Endothelial cell of umbilical vein (primary cell): ENCODE data around the gene LRP3.

ENCODE experiments used
- CTCF ChIP-seq, 2 donors: IDR thresholded peaks; 1 replicate in 1 of 2; 2 replicates in 1 of 2; pipeline ENCODE4 v1.5.1; 2011; ENCODE audit warnings: low read length in 2 of 2, mild to moderate bottlenecking in 2 of 2, moderate library complexity in 2 of 2, control low read depth in 1 of 2, inconsistent platforms in 1 of 2, low read depth in 1 of 2; ENCODE audit not compliant: insufficient read depth in 1 of 2; ENCODE audit errors: extremely low read depth in 1 of 2
- EZH2 ChIP-seq: IDR thresholded peaks from 2 replicates; pipeline ENCODE4 v1.6.1; 2012; ENCODE audit warnings: borderline replicate concordance, low read depth, mild to moderate bottlenecking, moderate library complexity, low read length, inconsistent platforms; ENCODE audit not compliant: severe bottlenecking
- FOS ChIP-seq: IDR thresholded peaks from 2 replicates; pipeline ENCODE4 v1.6.1; 2011; ENCODE audit warnings: mild to moderate bottlenecking, low read length, moderate library complexity, borderline replicate concordance; ENCODE audit not compliant: insufficient read depth
- GATA2 ChIP-seq: IDR thresholded peaks from 2 replicates; pipeline ENCODE4 v1.7.0; 2011; ENCODE audit warnings: low read depth, mild to moderate bottlenecking, moderate library complexity, mixed read lengths, low read length; ENCODE audit not compliant: insufficient read length, insufficient read depth
- JUN ChIP-seq: IDR thresholded peaks from 2 replicates; pipeline ENCODE4 v1.6.1; 2011; ENCODE audit warnings: borderline replicate concordance, low read depth; ENCODE audit not compliant: insufficient read length, insufficient read depth
- MAX ChIP-seq: IDR thresholded peaks from 2 replicates; pipeline ENCODE4 v1.6.1; 2011; ENCODE audit not compliant: insufficient read depth, insufficient read length
- MYC ChIP-seq: IDR thresholded peaks from one replicate; pipeline ENCODE4 v1.6.1; 2011; ENCODE audit warnings: mild to moderate bottlenecking, low read depth, low read length
- POLR2A ChIP-seq: IDR thresholded peaks from 2 replicates; pipeline ENCODE4 v1.6.1; 2012; ENCODE audit warnings: low read depth, mild to moderate bottlenecking, control low read depth, low read length
- POLR2AphosphoS5 ChIP-seq: IDR thresholded peaks from 2 replicates; pipeline ENCODE4 v1.6.1; 2012; ENCODE audit warnings: low read depth, mild to moderate bottlenecking, control low read depth, low read length, moderate library complexity; ENCODE audit not compliant: insufficient read depth

GRCh38 chr19:33249740-33250366, 55.7 kb downstream of the LRP3 start:
- no peak for TF ChIP-seq JUN
- no peak for TF ChIP-seq CTCF (IDR thresholded peaks at IDR 0.05; ENCODE audit: extremely low read depth in 1 of 2, insufficient read depth in 1 of 2, low read depth in 1 of 2, low read length in 2 of 2)
- TF ChIP-seq POLR2A: no peak
- no peak for TF ChIP-seq FOS
- TF ChIP-seq EZH2: no peak
- no peak for TF ChIP-seq POLR2AphosphoS5
- TF ChIP-seq MYC: no peak
- TF ChIP-seq MAX: no peak
- no peak for TF ChIP-seq GATA2
